HG03439 (cell line): ENCODE measurements around the gene ROBO4.

Experiments used
- ATAC-seq: cut with Tn5 transposase; IDR thresholded peaks from one replicate; pipeline ENCODE4 v1.9.1; 2021; ENCODE audit warnings: mild to moderate bottlenecking, moderate library complexity; ENCODE audit not compliant: unreplicated experiment

ROBO4 gene

DNA sequence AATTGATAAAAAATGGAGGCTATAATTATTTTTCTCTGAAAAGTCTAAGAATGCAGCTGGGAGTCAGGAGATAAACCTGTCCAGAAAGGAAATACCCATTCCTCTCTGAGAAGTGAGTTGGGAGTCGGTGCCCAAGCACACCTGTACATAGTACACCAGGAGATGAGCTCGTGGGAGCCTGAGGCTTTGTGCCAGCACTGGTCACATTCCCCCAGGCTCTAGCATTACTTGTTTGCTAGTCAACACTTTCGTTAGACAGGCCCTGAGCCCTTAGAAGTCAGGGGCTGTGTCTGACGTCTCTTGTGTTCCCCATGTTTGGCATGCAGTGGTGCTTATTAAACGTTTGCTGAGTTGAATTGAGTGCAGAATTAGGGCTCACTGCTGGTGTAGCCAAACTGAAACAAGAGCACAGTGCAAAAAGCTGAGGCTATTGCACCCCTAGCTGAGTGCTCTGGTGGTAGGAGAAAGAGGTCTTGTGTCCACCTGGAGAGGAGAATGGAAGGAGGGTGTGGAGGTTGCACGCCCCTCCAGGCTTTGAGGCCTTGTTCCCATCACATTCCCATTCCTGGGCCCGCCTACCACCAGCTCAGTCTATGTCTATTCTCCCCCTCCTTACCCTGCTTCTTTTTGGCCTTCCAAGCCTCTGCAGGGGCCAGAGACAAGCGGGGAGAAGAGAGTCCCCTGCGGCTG is 6.8 kb downstream of the ROBO4 start:
- no peak for ATAC-seq

DNA sequence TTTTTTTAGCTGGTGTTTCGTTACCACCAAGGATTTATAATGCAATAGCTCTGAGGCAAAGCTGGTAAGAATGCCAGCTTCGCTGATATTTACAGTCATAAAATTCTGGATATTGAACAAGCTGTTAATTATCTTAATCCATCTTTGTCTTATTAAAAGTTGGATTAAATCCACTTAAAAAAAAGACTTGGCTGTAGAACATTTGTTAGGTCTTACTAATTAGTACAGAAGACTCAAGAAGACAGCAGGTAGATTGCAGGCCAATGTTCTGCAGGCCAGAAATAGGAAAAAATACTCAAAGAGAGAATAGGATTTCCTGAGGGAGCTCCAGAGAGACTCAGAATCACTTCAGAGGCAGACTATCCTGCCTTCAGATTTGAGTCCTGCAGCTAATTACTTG is 7.5 kb downstream of the ROBO4 start:
- no peak for ATAC-seq

DNA sequence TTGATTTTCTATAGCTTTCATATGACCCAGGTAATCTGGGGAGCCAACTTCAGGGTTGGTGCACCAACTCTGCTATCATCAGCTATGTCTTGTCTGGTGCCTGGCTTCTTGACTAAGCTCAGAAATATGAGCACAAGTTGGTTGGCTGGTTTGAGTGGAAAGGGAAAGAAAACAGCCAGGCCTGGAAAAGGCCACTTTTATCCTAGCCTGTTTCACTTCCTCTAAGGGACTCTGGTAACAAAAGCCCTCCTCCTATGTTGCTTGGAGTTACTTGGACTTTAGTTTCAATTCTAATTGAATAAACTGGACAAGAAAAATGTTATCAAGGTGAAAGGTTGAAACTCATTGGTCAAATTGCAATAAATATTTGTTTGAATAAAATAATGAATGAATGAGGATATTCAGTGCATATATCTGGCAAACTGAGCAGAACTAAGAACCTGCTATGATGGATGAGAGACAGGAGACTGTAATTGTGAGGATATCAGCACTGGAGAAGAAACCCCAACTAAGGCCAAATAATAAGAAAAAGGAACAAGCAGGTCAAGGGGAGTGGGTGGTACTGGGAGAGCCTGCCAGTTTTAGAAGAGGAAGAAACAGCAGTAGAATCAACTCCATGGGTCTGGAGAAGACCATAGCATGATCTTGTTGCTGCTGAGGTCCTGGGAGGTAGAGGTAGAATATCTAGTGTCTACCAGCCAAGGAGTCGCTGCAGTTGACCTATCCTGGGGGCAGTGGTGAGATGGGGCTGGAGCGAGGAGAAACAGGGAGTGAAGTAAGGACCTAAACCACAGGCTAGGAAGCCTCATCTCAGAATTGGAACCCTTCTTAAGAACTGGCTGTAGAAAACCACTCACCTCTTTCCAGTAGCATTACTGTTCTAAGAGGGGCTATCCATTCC is 8.2 kb downstream of the ROBO4 start:
- no peak for ATAC-seq

DNA sequence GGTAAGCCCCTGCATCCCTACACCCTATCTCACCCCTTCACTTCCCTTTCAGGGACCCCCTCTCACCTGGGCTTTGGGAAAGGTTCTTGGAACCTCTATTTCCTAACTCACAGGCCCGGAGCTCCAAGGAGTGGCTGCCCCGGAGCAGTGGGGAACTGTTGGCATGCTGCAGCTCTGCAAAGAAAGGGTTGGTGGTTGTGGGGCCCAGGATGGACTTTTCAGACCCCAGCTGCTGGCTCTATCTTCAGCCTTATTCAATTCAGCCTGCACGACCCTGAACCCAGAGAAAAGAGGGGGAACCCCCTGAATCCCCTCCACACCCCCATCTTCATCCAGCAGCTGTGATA is 10.0 kb downstream of the ROBO4 start:
- ATAC-seq, result no peak

DNA sequence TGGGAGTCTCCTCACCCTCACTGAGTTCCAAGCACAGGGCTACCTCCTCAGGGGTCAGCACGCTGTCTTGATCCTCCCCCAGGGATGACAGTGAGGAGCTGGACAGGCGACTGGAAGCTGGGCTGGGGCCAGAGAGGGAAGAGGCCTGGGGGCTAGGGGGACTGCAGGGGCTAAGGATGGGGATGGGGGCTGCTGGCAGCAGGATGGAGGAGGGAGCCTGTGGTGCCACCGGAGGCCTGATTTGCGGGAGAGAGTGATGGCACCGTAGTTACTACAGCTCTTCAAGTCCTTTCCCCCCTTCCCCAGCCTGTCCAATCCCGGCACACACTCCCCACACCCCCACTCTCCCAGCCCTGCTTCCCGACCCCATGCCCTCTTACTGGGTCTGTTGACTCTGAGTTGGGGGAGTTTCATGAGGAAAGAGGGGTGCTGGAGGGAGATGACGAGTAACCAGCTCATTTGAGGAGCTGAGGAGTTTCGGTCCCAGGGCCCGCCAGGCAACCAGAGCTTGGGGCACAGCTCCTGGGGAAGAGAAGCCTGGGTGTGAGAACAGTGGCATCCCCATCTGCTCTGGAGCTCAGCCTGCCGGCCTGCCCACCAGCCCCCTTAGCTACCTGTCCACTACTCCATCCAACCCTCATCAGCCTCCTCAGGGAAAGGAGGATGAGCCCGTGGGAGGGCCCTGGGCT is 10.5 kb downstream of the ROBO4 start:
- ATAC-seq, result no peak

DNA sequence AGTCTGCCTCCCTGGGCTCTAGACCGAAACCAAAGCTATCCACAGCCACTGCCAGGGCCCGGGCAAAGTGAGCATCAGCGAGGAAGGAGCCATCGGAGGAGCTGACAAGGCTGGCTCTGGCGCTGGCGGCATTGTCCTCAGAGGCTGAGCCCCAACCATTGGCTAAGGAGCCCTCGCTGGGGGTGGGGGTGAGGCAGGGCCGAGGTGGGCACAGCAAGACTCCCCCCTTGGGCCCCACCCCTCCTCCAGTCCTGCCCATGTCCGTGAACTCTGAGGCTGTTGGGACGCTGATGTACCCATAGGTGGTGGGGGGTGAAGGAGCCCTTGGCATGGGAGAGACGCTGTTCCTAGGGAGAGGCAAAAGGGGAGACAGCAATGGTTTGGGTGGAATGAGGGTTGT is 11.2 kb downstream of the ROBO4 start:
- no peak for ATAC-seq

DNA sequence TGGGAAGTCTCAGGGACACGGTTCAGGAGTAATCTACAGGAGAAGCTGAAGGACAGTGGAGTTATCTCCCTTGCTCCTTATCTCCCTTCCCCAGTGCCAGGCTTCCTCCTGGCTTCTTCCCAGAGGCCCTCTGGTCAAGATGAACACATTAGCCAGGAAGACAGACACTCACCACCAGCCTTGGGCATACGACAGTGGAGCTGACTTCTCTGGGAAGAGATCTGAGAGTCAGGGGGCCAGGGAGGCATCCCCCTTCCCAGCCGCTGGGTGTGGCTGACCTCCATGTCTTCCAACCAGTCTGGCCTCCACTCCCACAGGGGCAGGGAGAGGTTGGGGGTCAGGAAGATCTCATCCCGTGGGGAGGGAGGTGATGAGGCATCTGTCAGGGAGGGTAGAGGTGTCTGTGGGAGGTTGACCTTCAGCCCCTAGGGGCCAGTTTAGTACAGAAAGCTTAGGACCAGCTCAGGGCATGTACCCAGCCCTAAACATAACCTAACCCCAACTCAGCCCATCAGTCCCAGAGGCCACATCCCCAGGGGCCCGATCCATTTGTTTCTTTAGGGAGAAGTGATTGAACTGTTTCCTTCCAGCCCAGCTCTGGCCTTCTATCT is 12.7 kb downstream of the ROBO4 start:
- ATAC-seq, result no peak

DNA sequence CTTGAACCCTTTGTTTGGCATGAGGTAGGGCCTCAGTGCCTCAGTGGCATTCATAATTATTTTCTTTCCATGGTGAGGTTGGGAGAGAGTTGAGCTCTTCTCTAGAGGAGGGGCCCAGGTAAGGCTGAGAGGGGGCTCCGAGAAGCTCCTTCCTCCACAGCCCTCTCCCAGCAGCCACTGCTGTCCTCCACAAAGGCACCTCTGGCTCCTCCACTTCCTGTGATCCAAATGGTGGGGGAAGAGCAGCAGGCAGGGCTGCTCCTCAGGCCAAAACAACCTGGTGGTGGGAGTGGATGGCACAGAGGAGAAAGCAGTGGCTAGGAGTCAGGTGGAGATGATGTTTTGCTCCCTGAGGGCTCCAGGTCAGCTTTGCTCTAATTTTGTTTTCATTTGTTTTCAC is 13.3 kb downstream of the ROBO4 start:
- ATAC-seq, result no peak

DNA sequence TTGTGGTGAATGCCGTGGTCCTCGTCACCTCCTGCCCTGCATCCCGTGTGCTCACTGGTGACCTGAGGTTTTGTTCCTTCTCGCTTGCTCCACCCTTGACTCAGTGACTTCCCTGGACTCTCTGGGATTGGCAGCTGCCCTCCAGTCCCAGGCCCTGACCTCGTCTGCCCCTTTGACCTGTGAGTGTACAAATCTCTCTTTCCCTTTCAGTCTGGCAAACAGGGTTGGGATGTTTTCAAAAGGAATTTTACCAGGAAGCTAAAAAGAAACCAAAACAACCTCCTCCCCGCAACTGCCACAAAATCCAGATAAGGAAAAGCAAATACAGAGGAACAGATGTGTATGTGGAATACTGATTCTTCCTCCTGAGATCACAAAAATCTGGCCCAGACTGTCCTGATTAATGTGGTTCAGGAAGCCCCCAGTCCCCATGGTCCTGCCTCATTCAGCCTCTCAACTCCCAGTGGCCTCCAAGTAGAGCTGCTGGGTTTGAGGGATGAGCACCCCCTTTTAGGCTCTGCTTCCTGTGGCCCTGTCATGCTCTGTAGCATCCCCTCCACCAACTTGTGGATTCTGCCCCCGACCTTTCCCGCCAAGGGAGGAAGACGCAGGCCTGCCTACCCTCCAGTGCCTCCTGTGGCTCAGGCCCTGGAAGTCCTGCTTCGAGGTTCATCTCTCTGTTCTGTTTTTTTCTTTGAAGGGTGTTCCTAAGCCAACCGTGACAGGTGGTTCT is 15.2 kb downstream of the ROBO4 start:
- ATAC-seq, result no peak

DNA sequence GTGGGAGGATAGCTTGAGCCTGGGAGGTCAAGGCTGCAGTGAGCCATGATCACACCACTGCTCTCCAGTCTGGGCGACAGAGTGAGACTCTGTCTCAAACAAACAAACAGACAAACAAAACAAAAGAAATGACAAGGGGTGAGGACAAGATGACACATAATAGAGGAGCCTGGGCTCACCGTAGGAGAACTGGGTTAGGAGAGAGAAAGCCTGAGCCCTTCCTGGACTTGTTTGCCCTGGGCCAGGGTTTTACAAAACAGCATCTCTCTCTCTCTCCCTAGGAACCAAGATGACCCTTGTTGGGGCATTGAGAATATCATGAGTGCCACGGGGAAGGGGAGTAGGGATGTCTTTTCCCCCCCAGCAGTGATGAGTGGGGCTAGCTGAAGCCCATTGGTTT is 16.7 kb downstream of the ROBO4 start:
- no peak for ATAC-seq

DNA sequence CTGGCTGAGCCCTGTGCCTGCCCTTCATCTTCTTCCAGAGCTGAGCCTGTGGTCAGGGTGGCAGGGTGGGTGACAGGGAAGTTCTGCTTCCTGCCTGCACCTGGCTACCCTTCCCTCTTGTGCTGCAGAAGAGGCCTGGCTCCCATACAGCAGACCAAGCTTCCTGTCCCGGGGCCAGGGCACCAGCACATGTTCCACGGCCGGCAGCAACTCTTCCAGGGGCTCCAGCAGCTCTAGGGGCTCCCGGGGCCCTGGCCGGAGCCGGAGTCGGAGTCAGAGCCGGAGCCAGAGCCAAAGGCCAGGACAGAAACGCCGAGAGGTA is 17.4 kb downstream of the ROBO4 start:
- ATAC-seq, result no peak

DNA sequence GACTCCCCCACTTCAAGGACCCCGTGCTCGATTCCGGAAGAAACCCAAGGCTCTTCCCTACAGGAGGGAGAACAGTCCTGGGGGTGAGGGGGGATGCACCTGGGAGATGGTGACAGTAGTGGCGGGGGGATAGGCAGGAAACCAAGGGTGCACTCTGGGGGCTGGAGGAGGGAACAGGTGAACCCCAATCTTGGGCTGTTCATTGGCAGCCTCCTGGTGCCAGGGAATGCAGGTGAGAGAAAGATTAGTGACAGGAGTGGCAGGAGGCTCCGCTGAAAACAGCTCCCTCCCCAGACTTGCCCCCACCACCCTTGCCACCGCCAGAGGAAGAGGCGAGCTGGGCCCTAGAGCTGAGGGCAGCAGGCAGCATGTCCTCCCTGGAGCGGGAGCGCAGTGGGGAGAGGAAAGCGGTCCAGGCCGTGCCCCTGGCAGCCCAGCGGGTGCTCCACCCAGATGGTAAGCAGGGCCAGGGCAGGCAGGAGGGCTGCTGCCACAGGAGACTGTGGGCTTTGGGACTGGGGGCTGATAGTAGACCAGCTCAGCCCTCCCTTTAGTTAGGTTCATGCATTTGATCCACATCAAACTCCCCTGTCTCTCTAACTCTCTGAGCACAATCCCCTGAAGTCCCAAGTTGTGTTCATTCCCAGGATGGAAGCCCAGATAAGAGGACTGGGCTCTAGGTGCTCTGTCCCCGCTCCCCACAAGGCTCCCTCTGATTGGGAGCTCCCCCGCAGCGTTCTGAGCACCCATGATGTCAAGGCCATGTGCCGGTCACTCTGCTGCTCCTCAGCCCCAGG is 18.0 kb downstream of the ROBO4 start:
- ATAC-seq, result no peak

DNA sequence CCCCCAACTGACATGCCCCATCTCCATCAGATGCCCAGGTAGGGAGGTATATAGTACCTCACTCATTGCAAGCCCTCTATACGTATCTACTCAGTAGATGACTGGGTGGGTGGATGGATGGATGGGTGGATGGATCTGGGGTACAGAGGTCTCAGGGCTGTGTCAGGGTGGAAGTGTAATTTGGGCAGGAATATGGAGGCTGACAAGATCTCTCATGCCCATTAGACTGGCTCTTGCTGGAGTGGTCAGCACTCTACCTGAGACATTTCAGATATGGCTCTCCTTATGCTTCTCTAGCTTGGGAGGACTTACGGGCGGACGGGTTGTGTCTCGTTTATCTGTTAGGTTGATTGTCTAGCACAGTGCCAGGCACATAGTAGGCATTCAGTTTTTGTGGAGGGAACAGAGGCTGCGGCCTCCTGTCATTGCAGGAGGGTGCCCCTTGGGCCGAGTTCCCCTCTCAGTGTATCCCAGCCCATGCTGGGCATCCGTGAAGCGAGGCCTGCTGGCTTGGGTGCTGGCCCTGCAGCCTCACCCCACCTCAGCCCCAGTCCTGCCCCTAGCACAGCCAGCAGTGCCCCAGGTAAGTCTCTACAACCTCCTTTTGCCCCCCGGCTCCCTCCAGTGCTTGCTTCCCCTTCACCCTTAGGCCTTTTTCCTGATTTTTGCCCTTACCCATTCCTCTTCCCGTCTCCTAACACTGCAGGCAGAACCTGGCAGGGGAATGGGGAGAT is 18.7 kb downstream of the ROBO4 start:
- ATAC-seq, result no peak

DNA sequence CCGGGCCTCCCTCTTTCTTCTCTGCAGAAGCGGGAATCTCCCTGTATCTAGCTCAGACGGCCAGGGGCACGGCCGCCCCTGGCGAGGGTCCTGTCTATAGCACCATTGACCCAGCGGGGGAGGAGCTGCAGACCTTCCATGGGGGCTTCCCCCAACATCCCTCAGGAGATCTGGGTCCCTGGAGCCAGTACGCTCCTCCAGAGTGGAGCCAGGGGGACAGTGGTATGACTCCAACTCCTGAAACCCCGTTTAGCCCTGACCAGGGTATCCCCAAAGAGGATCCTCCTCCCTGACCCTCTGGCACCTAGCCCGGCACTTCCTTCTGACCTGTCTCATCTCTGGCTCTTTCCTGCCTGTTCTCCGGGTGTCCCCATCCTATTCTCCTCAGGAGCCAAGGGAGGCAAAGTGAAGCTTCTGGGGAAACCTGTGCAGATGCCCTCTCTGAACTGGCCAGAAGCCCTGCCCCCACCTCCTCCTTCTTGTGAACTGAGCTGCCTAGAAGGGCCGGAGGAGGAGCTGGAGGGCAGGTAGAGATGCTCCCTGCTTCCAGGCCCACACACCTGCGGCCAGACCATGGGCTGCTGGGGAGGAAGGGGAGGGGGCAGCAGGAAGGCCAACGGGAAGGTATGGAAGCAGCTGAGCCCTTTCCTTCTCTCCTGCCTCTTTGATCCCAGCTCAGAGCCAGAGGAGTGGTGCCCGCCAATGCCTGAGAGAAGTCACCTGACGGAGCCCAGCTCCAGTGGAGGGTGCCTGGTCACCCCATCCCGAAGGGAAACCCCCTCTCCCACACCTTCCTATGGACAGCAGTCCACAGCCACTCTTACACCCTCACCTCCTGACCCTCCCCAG is 19.5 kb downstream of the ROBO4 start:
- no peak for ATAC-seq

DNA sequence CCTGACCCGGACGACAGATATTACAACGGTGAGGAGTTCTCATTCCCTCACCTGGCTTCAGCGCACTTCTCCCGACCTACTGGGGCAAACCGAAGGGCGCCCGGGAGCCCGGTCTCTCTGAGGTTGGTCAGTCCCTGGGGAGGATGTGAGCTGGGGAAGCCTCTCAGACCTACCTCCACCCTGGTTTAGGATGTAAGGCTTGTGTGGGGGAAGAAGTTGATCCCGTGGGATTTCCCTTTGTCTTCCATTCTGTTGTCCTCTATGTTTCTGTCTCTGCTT is 20.1 kb downstream of the ROBO4 start:
- ATAC-seq, result no peak

DNA sequence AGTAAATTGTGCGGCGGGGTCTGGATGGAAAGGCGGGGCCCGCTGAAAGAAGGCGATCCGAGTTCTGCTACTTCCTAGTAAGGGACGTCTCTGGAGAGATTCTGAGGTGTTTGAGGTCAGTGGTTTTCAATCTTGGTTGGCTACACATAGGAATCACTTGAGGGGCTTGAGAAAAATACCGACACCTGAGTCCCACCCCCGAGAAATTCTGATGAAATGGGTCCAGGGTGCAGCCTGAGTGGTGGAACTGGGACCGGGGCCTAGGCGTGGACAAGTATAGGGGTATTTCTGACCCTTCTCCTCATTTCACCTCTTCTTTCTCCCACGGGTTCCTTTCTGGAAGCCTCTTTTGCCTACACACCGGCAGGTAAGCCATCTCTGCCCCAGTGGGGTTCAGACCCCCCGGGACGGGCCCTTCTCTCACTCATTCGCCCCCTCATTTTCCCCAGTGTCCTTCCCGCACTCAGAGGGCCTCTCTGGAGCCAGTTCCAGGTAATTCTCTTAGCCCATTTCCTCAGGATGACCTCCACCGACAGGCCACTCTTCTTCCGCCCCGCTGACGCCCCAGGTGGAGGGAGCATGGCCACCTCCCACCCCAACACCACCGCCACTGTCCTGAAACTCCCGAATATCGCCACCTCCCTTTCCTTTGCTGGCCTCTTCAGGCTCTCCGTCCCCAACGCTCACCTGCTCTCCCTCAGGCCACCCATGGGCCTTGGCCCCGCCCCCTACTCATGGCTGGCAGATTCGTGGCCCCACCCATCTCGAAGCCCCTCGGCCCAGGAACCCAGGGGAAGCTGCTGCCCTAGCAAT is 20.6 kb downstream of the ROBO4 start:
- no peak for ATAC-seq

DNA sequence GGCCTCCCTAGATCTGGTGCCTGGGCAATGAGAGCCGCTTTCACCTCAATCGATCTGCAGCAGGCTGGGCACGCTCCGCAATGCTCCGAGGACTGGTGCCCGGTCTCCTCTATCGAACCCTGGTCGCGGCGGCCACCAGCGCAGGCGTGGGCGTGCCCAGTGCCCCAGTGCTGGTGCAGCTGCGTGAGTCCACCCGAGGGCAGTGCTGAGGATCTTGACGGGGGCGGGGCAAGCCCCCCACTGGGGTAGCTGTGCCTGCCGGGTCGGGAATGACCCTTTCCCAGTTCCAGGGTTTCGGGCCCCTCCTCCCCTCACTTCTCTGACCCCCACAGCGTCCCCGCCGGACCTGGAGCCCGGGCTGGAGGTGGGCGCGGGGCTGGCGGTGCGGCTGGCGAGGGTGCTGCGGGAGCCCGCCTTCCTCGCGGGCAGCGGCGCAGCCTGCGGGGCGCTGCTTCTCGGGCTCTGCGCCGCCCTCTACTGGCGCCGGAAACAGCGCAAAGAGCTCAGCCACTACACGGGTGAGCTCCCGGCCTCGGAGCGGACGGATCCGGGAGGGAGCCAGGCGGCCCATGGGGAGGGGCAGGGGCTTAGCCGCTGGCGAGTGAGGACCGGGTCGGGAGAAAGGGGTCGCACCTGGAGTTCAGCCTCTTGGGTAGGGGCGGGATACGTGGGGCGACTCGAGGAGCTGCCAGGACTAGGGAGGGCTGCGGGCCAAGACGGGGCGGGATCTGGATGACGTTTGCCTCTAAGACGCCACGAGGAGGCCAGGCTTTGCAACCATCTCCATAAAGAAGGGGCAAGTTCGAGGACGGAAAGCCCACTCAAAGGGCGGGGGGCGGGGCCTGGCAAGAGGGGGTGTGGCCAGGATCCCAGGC is 21.5 kb downstream of the ROBO4 start:
- ATAC-seq, result peak; percentile 93
